CD1c-positive myeloid dendritic cell (primary cell): Measurements from ENCODE around the gene C10orf67.
A peak's percentile ranks its signal among the peaks of the same experiment; 100 is the strongest.
"Not testable (repeated sequence)": the region's sequence is repeated elsewhere in the genome, so short reads cannot be mapped to it uniquely, and the experiment has no call there.

Experiments used
- DNase-seq: peaks from one replicate; pipeline ENCODE4 v3.0.0-alpha.2; 2016; ENCODE audit errors: extremely low spot score

Gene C10orf67

DNA sequence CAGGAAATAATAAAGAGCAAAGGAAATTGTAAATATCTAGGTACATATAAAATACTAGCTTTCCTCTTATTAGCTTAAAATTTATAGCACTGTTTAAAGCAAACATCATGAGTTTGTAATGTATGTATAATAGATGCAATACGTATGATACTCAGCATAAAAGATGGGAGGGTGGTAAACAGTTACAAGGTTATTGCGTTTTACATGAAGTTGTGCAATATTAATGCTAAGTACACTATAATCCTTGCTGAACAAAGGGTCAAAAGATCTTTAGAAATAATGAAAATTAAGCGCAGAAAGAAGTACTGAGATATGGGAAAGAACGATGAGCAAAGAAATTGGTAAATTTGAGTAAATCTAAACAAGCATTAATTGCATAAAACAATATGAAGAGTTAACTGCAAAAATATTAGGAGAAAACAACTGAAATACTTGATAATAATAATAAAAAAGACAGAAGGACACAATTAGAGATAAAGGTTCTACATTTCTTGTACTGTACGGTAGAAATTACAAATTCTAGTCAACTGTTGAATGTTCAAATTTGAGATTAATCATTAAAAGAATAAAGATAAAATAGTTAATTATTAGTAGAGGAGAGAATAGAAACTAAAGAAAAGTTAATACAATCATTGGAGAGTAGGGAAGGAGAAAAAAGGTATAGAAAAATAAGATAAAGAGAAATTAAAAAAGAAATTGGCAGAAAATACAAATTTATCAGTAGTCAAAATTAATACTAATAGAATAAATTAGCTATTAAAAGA, 17.9 kb downstream of the C10orf67 start:
- DNase-seq = no peak

DNA sequence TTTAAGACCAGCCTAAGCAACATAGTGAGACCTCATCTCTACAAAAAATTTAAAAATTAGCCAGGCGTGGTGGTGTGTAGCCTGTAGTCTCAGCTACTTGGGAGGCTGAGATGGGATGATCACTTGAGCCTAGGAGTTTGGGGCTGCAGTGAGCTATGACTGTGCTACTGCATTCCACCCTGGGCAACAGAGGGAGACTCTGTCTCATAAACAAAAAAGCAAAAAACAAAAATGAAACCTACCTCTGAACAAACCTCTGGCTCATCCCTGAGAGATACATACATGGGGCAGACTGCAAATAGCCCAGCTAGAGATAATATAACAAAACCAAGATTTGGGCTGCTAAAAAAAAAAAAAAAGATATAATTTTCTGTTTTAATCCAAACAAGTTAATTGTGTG, 19.5 kb downstream of the C10orf67 start:
- DNase-seq = no peak

DNA sequence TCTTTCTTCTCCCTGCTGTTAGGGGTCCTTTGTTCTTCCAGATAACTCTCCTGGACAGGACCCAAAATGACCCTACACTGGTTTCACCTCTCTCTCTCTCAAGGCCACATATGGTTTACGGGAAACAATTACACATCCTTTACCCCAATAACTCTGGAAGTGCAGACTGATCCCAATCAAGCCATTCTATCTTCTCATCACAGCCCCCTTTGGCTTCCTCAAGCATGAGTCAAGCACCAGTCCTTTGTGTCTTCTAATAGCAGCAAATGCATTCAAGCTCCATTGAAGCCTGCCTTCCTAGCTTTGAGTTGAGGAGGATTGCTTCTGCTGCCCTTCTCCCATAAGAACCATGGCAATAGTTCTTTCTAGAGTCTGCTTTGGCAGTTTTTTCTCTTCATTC, 20.2 kb downstream of the C10orf67 start:
- no peak for DNase-seq

DNA sequence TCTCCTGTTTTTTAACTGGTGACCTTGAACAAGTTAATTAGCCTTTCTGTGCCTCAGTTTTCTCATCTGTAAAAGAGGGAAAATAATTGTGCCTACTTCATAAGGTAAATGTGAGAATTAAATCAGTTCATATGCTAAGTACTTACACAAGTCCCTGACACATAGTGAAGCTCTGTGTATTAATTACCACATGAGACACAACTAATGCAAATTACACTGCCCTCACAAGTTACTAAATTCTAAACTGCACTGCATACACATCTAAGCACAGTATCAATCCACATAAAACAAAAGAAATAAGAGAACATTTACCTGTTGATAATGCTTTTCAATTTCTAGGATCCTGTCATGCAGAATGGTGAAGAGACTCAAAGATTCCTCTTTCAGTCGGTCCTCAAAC, 22.5 kb downstream of the C10orf67 start:
- DNase-seq = no peak

DNA sequence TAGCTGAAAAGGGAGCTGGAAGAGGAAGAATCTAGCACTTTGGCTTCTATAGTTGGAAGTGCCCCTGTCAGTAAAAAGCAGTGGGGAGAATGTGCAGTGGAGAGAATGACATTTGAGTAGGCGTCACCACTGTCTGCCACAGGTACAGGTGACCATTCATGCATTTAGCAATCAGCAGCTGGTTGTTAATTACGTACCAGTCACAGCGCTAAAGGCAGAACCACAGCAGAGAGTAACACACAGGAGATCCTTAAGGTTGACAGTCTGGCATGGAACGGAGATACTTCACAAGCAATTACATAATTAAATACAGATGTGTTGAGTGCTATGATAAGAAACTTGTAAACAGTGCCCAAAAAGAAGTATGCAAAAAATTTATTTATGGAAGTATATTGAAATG, 24.8 kb downstream of the C10orf67 start:
- DNase-seq = no peak

DNA sequence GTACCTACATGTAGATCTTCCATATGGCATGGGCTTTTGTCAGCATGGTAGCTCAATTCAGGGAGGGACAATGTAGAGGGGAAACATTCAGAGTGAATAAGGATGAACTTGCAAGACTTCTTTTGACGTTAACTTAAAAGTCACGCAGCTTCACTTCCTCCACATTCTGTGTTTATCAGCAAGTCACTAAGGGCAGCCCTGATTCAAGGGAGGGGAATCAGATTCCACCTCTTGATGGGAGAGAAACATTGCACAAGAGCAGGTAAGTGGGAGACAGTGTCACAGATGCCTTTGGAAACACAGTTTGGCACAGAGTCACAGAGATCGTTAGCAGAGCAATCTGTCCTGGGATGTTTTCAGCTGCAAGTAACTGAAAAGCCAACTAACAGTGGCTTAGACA, 26.2 kb downstream of the C10orf67 start:
- DNase-seq = no peak

DNA sequence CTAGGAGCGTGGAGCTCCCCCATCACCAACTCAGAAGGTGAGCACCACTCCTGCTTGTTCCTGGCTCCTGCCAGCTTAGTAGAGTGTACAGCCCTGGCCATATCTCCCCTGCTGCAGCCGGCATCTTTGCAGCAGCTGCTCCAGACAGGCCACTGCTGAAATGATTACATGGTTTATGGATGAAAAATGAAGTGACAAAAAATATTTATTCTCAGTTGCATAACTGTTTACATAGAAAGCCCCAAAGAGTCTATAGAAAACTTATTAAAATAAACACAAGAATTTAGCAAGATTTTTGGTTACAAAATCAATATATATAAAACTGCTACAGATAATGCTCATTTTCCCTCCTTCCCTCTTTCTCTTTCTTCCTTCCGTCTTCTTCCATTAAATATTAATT, 27.2 kb downstream of the C10orf67 start:
- no peak for DNase-seq

DNA sequence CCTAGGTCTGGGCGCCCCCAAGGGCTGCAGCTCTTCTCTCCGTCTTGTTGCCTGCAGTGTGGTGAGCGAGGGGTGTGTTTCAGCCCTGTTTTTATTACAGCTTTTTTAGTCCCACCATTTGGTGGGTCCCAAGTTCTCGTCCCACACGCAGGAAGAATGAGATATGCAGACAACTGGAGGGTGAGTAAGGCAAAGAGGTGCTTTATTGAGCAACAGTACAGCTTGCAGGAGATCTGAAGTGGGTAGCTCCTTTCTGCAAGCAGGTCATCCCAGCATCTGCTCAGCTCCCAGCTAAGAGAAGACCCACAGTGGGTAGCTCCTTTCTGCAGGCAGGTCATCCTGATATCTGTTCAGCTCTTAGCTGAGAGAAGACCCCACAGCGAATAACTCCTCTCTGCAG, 28.2 kb downstream of the C10orf67 start:
- no peak for DNase-seq

DNA sequence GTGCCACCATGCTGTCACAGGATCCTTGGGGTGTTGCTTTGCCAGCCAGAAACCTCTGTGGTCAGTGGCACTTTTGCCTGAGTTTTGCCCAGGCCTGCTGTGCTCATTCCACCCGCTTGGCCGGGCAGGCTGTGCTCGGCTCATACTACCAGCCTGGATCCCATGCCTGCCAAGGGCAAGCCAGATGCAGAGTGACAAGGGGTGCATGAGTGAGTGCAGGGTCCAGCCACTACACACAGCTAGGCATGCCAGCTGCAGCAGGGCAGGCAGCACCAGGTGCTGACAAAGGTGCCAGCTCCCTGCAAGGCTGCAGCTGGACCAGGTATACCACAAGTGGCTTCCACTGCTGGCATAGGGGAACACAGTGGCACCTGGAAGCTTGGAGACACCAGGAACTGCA, 28.6 kb downstream of the C10orf67 start:
- DNase-seq = no peak

DNA sequence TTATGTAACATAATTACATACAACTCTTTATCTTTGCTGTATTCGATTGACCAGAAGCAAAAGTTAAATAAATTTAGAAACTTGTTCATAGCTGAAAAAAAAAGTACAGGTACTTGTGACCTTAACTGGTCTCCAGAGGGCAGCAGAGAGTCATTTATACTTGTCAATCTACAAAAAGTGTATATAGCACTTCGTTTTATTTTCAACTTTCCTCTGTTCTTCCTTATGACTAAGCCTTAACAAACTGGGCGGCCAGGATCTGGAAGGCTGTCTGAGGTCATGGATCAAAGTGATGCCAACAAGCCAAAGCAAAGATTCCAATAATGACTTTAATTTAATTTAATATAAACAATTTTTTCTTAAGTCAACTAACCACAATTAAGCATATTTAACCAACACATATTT, 29.8 kb downstream of the C10orf67 start:
- DNase-seq = peak; percentile 80

DNA sequence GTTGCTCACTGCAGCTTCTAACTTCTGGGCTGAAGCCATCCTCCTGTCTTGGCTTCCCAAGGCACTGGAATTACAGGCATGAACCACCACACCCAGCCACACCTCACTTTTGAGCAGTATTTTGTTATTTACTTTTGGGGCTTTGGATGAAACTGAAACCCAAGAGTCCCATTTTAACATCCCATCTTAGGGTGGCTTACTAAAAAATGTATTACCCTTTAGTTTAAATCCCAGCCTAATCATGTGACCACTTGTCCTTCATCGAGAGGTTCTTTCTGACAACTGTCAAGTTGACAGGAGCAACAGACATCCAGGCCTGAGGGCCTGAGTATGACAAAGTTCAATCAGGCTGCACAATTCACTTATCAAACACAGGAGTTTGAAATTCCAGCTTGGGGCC, 33.6 kb downstream of the C10orf67 start:
- DNase-seq = no peak

DNA sequence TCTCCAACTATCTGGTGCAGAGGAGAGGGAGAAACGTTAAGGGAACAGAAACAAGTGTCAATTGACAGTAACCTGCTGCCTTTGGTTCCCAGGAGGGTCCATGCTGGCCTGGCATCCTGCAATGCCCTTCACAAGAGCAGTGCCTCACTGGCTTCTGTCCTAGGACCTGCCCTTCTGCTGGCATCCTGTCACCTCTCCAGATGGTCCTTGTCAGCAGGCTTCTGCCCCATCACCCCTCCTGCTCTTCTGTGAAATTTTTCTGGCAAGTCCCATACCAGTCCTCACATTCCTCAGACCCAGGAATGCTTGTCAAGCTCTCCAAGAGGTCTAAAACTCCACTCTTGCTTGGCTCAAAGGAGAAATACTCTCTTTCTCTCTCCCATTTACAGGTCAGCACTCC, 34.2 kb downstream of the C10orf67 start:
- no peak for DNase-seq

DNA sequence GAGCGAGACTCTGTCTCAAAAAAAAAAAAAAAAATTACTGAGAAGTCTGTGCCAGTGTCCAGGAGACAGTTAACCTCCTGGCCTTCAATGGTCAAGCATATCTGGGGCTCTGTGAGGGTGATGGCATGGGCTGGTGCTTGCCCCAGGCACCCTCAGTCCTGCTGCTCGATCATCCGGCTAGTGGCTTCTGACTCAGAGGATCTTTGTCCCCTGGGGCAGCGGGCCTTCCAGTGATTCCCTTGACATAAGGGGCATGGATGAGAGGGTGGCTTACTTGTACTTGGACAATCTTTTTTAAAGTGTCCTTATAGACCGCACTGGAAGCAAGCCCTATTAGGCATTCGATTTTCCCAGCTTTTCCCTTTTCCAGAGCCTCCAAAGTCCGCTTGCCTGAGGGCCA, 44.6 kb downstream of the C10orf67 start:
- not testable (repeated sequence) for DNase-seq

DNA sequence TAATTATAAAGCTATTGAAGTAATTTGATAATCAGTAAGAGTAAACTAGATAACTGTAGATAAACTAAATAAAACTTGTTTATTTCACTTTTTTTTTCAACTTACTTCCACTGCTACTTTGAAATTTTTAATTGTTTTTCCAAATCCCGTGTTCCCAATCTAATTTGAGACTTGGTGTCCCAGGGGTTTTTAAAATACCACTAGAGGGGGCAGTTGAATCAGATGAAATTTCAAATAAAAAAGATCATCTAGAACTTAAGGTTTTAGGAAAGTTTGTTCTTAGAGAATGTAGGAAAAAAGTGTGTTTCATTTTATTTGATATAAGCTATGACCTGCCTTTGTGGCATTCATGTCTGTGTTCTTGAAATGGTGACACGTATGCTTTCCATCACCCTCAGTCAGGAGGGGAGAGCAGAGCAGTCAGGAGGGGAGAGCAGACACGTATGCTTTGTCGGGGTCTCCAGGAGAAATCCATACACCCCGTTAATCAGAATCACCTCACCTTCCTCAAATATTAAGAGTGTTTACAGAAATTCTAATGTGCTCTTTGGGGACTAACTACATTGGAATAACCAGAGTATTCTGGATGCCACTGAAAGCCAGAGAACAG, 49.9 kb downstream of the C10orf67 start:
- no peak for DNase-seq

DNA sequence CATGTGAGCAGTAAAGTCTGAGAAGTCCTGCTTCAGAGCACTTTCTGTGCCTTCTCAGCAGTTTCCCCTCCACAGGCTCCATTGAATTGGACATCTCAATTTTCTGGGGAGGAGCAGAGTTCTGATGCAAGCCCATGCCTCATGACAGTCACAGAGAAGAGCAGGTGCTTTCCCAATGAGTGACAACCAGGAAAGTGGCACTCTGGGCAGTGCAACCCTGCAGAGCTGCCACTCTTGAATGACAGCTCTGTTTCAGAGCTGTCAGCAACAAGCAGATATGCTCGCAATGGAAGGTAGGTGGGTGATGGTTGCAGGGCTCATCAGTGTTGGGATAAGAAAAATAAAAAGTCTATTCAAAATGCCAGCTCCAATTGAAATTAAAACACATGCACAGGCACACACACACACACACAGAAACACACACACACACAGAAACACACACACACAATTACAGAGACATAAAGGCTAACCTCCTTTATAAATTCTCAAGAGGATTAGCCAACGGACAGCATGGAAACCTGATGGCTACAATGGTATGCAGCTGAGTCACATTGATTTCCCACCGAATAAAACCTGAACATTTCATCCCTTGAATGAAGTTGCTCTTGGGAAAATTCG, 50.5 kb downstream of the C10orf67 start:
- no peak for DNase-seq

DNA sequence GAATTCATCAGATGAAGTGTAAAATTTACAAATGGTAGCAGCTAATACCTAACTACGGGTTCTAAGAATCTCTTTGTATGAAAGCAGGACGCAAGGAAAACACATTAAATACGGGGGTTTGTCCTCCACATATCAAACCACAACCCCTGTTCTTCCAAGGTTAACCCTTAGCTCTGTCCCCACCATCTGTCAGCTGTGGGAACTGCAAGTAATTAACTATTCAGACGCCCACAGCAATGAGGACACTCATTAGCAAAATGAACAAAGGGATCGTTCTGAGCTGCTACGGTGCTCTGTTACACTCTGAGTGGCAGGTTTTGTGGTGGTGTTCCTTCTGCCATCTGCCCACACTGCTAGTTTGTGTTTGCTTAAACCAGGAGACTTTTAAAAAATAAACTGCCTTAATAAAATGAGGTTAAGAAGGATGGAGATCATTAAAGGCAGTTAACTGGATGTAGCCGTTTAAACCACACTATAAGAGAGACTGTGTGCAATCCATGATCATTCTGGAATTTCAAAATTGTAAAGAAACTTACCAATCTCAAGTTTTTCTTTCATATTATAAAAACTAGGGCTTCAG, 51.4 kb downstream of the C10orf67 start:
- peak; percentile 24 for DNase-seq

DNA sequence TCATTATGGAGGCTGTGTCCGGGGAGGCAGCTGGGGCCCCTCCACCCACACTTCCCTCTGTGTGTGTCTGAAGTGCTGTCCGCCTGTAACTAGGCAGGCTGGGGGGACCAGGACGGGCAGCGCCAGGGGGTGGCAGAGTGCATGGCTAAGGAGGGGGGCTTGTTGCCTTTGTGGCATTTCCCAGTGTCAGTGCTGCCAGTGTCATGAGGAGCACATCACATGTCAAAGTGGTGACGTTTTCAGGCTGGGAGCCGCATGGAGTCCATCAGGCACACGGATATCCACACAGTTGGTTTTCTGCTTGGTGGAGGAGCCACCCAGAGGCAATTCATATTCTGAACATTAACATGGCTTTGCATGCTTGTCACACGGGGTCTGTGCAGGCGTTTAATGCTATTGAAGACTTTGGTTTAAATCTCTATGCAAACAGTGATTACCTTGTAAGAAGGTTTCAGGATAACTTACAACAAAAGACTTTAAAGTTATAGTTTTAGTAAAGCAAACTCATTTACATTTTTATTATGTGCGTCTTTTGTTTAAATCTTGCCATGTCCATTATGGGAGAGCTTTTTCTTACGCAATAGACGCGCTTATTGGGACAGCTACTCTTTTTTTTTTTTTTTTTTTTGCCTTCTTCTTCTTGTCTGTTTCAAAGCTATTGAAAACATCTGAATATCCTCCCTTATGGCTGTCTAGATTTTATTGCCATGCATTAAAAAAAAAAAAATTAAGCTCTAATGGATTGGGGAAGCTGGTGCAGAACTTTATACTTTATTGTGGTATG, 52.9 kb downstream of the C10orf67 start:
- no peak for DNase-seq

DNA sequence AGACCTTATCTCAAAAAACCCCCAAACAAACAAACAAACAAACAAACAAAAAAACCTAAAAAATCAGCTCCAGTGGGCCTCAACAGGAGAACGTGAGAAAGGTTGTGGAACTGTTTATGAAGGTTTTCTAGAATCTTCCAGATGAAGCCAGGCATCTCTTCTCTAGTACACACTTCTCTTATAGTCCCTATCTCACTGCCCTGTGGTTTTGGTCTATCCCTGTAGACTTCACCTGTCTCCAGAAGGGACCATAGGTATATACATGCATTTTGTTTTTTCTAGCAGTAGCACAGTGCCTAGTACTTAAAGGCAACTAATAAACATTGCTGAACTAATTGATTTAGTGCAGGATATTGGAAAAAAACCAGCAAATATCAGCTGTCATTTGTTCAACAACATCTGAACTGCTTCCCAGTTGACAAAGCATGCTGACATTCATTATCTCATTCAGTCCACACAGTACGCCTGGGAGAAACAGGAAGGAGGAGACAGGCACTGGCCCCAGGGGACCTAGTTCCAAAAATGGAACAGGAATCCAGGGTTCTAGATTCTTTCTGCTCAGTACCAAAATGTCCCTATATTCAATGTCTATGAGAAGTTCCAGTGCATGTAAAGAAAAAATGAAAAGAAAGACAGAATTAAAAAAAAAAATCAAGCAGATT, 59.8 kb downstream of the C10orf67 start:
- DNase-seq = no peak

DNA sequence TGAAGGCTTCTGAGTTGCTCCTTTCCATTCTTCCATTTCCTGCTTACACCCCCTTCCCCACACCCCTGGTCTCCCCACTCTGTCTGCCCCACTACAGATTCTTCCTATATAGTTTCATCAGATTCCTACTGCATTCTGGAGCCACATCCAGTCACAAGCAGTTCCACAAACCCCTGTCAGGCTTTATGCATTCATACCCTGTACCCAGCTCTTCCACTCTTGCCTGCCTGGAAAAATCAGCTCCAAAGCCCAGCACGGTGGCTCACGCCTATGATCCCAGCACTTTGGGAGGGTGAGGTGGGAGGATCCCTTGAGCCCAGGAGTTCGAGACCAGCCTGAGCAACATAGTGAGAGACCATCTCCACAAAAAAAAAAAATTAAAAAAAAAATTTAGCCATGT, 60.4 kb downstream of the C10orf67 start:
- DNase-seq = no peak

DNA sequence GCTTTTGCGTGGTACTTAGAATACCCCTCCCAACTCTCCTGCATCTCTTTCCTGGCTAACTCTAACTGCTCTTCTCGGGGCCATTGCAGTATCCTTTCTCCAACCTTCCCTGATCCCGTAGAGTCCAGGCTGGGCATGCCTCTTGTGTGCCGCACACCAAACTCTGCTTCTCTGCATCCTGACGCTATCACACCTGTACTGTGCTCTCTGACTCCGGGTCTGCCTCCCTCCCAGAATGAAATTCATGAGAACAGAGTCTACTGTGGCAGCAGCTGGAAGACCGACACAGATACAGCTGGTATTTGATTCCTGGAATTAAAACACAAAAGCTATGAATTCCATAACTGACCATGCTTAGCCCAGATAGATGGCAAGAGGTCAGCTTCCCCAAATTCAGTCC, 60.9 kb downstream of the C10orf67 start:
- DNase-seq = no peak

DNA sequence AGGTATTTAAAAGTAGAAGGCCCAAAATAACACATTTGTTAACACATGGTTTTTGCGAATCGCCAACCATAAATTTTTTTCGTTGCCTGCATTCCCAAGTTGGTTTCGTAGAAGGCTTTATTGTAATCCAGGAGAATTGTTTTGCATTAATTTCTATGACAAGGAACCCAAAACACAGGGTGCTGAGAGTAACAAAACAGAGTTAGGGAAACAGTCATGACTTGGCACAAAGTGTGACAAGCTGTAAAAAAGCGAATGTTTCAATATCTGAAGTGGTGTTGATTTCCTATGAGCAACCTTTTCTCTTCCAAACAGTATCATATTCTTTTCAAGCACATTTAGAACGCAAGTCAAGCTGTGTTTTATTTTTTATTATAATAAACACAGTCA, 63.6 kb downstream of the C10orf67 start:
- no peak for DNase-seq
